ENCODE results near the gene MRPL52.

Gene MRPL52

DNA sequence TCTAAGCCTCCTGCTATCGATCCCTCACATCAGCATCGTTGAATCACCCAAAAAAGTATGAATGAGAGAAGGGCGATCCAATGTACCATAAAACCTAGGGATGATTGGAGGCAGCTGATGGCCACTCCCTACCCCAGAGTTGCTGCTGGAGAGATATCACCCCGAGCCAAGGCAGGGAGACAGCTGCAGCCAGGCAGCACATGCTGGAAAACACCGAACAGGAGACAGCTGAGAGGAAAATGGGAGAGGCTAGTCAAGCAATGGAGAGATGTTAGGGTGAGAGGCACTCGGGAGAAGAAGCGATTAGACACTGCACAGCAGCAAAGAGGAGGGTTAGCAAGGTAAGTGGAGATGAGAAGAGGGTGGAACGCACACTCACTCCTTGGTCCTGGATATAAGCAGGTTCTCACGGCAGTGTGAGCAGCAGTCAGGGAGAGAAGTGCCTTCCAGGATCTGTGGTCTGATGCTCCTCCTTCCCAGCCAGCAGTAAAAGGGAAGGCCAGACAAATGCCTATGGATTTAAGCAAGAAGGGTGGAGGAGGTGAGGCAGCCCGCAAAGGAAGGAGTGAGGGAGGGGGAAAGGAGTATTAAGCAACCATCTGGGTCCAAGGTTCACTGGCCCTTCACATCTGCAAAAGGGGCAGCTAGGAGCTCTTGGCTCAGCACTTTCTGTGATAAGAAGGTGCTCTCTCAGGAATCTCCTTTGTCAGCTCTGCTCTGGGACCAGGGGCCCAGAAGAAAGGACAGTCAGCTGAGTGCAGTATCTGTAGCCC lies 14.6 kb upstream of the MRPL52 start, which contains the start of gene SLC7A7:
Gene SLC7A7, minus strand, starts transcription at position 495 of the 773 bp plus-strand sequence. CDS start 2,037 bp downstream, outside the sequence.
- CTCF ChIA-PET, result interaction anchor here (0.5 to 2.0 kb wide), 4 partner anchors 17 to 102 kb away, joined by 3 to 4 read pairs (median 4); no protein-coding TSS in a partner anchor
- Histone ChIP-seq H3K27ac (ENCODE audit: extremely low read depth, low read depth, low read length) (no peak within 1 kb of the TSS), H3K4me1 (ENCODE audit: control insufficient read depth, insufficient read depth, low read length) (no peaks in the 10 kb centered on the region), H3K36me3 (ENCODE audit: control insufficient read depth in 2 of 2, insufficient read depth in 1 of 2, low read length in 2 of 2) (no peaks in the 10 kb centered on the region), H3K9me3 (ENCODE audit: control insufficient read depth, insufficient read depth, low read depth, low read length) (no peaks in the 10 kb centered on the region), H3K4me3 (ENCODE audit: low read depth, low read length) (no peak within 1 kb of the TSS)
- TF ChIP-seq ZBTB17 (tag by site-specific recombination; IDR thresholded peaks at IDR 0.05) (peak; percentile 97), KLF1 (tag by site-specific recombination; IDR thresholded peaks at IDR 0.05) (no peak), ZNF785 (tag by site-specific recombination; IDR thresholded peaks at IDR 0.05) (no peak)
- TF ChIP-seq, protein P1, sequence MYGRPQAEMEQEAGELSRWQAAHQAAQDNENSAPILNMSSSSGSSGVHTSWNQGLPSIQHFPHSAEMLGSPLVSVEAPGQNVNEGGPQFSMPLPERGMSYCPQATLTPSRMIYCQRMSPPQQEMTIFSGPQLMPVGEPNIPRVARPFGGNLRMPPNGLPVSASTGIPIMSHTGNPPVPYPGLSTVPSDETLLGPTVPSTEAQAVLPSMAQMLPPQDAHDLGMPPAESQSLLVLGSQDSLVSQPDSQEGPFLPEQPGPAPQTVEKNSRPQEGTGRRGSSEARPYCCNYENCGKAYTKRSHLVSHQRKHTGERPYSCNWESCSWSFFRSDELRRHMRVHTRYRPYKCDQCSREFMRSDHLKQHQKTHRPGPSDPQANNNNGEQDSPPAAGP (tag by site-specific recombination; IDR thresholded peaks at IDR 0.05), result peak; percentile 66; the same call in 1 of the 2 replicates
- POLR2A ChIA-PET, result interaction anchor here (1.1 kb wide), 1 partner anchor 49 kb away, joined by 3 read pairs; the partner anchor contains the start of gene OXA1L

DNA sequence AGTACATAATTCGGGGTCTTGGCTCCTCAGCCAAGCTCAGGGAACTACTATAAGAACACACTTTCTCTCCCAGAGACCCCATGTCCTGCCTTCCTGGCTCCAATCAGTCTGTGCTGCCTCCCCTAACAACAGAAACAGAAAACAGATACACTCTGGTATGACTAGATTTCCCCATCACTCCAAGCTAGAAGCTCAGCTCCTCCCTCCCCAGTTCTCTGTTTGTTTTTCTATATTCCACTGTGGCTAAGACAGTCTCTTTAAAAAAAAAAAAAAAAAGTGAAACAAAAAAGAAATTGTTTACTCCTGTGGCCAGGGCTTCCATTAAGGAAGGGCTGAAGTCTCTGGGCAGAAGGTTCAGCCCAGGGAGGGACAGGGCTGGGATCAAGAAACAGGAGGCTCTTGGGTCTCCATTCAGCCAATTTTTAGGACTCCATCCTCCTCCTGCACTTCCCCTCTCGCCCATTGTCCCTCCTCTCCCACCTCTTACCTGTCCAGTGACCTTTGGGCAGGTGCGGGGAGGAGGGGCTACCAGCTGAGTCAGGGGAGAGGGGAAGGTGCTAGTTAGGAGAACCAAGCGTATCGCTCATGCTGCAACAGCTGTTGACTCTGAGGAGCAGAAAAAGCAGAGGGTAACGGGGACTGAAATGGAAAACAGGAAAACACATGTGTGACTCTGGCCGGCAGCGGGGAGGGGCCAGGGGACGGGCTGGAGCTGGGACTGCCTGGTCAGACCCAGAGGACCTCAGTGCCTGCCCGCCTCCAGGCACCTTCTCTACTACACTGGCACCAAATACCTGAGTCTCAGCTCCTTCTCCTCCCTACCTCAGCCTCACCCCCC lies 10.3 kb upstream of the MRPL52 start:
- CTCF ChIA-PET, result interaction anchor here (0.5 to 3.2 kb wide), 12 partner anchors 8 to 486 kb away, joined by 3 to 12 read pairs (median 3); partner anchors contain the start of gene MRPL52
- Histone ChIP-seq H3K27ac (ENCODE audit: extremely low read depth, low read depth, low read length) (no peak overlapping the region), H3K36me3 (ENCODE audit: control insufficient read depth in 2 of 2, insufficient read depth in 1 of 2, low read length in 2 of 2) (no peaks in the 10 kb centered on the region), H3K4me3 (ENCODE audit: low read depth, low read length) (no peak overlapping the region), H3K9me3 (ENCODE audit: control insufficient read depth, insufficient read depth, low read depth, low read length) (no peaks in the 10 kb centered on the region), H3K4me1 (ENCODE audit: control insufficient read depth, insufficient read depth, low read length) (no peaks in the 10 kb centered on the region)
- TF ChIP-seq, protein P2, sequence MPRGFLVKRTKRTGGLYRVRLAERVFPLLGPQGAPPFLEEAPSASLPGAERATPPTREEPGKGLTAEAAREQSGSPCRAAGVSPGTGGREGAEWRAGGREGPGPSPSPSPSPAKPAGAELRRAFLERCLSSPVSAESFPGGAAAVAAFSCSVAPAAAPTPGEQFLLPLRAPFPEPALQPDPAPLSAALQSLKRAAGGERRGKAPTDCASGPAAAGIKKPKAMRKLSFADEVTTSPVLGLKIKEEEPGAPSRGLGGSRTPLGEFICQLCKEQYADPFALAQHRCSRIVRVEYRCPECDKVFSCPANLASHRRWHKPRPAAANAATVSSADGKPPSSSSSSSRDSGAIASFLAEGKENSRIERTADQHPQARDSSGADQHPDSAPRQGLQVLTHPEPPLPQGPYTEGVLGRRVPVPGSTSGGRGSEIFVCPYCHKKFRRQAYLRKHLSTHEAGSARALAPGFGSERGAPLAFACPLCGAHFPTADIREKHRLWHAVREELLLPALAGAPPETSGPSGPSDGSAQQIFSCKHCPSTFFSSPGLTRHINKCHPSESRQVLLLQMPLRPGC (tag by site-specific recombination; IDR thresholded peaks at IDR 0.05), result no peak
- TF ChIP-seq ZFP37 (tag by site-specific recombination; IDR thresholded peaks at IDR 0.05), result no peak
- no peak for TF ChIP-seq ZBTB20 (tag by site-specific recombination; IDR thresholded peaks at IDR 0.05)
- TF ChIP-seq BCL11B (tag by site-specific recombination; IDR thresholded peaks at IDR 0.05; ENCODE audit: low read depth), result no peak
- no peak for TF ChIP-seq ZNF501 (tag by site-specific recombination; IDR thresholded peaks at IDR 0.05)
- no peak for TF ChIP-seq ZNF660 (tag by site-specific recombination; IDR thresholded peaks at IDR 0.05)
- TF ChIP-seq ZSCAN23 (tag by site-specific recombination; IDR thresholded peaks at IDR 0.05), result no peak
- no peak for TF ChIP-seq ZNF292 (tag by site-specific recombination; IDR thresholded peaks at IDR 0.05; ENCODE audit: borderline replicate concordance, low read depth)
- TF ChIP-seq MYNN (tag by site-specific recombination; IDR thresholded peaks at IDR 0.05; ENCODE audit: borderline replicate concordance), result no peak
- TF ChIP-seq ZNF626 (tag by site-specific recombination; IDR thresholded peaks at IDR 0.05), result no peak
- TF ChIP-seq, protein P3, sequence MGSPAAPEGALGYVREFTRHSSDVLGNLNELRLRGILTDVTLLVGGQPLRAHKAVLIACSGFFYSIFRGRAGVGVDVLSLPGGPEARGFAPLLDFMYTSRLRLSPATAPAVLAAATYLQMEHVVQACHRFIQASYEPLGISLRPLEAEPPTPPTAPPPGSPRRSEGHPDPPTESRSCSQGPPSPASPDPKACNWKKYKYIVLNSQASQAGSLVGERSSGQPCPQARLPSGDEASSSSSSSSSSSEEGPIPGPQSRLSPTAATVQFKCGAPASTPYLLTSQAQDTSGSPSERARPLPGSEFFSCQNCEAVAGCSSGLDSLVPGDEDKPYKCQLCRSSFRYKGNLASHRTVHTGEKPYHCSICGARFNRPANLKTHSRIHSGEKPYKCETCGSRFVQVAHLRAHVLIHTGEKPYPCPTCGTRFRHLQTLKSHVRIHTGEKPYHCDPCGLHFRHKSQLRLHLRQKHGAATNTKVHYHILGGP (tag by site-specific recombination; IDR thresholded peaks at IDR 0.05), result no peak
- TF ChIP-seq, protein P4, sequence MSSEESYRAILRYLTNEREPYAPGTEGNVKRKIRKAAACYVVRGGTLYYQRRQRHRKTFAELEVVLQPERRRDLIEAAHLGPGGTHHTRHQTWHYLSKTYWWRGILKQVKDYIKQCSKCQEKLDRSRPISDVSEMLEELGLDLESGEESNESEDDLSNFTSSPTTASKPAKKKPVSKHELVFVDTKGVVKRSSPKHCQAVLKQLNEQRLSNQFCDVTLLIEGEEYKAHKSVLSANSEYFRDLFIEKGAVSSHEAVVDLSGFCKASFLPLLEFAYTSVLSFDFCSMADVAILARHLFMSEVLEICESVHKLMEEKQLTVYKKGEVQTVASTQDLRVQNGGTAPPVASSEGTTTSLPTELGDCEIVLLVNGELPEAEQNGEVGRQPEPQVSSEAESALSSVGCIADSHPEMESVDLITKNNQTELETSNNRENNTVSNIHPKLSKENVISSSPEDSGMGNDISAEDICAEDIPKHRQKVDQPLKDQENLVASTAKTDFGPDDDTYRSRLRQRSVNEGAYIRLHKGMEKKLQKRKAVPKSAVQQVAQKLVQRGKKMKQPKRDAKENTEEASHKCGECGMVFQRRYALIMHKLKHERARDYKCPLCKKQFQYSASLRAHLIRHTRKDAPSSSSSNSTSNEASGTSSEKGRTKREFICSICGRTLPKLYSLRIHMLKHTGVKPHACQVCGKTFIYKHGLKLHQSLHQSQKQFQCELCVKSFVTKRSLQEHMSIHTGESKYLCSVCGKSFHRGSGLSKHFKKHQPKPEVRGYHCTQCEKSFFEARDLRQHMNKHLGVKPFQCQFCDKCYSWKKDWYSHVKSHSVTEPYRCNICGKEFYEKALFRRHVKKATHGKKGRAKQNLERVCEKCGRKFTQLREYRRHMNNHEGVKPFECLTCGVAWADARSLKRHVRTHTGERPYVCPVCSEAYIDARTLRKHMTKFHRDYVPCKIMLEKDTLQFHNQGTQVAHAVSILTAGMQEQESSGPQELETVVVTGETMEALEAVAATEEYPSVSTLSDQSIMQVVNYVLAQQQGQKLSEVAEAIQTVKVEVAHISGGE (tag by site-specific recombination; conservative IDR thresholded peaks at IDR 0.05; ENCODE audit: low read depth), result no peak
- TF ChIP-seq ZNF521 (tag by site-specific recombination; IDR thresholded peaks at IDR 0.05), result no peak
- POLR2A ChIA-PET, result interaction anchor here (0.7 kb wide), 1 partner anchor 24 kb away, joined by 4 read pairs; no protein-coding TSS in a partner anchor
